ENCODE data around the gene THEMIS.

THEMIS gene

DNA sequence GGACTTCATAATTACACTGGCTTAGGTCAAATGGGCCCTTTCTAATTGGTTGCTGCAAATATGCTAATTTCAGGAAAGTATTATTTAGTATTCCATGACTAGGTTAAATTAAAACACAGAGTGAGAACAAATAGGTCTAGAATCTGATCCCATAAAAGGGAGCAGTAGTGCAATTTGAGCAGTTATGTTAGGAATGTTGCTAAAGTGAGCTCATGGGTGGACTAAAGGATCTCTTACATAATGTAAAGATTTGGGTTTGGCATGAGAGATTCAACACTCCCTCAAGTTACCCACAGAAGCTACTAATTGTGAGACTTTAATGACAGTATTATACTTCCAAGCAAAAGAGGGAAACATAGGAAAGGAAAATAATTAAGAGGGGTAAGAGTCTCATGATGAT lies 214.8 kb downstream of the THEMIS start:
- TF ChIP-seq, protein P1, sequence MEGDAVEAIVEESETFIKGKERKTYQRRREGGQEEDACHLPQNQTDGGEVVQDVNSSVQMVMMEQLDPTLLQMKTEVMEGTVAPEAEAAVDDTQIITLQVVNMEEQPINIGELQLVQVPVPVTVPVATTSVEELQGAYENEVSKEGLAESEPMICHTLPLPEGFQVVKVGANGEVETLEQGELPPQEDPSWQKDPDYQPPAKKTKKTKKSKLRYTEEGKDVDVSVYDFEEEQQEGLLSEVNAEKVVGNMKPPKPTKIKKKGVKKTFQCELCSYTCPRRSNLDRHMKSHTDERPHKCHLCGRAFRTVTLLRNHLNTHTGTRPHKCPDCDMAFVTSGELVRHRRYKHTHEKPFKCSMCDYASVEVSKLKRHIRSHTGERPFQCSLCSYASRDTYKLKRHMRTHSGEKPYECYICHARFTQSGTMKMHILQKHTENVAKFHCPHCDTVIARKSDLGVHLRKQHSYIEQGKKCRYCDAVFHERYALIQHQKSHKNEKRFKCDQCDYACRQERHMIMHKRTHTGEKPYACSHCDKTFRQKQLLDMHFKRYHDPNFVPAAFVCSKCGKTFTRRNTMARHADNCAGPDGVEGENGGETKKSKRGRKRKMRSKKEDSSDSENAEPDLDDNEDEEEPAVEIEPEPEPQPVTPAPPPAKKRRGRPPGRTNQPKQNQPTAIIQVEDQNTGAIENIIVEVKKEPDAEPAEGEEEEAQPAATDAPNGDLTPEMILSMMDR (IDR thresholded peaks at IDR 0.05; ENCODE audit: low read depth, low read length): no peak
- no peak overlapping the region for H3K4me3 ChIP-seq (replicated peaks in 1 of 2; ENCODE audit: low read depth in 2 of 2, low read length in 2 of 2)
- no peak for DNase-seq (ENCODE audit: low read depth in 2 of 2)

DNA sequence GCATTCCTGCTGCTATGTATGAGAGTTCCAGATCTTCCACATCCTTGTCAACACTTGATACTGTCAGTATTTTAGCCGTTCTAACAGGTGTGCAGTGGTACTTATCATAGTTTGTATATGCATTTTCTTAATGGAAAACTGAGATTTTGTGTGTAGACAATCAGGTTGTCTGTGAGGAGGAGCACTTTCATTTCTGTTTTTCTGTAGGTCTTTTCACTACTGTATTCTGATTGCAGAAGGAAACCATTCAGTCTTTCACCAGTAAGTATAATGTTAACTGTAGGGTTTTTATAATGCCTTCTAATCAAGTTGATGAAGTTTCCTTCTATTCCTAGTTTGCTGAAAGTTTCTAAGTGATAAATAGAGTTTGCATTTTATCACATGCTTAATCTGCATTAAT lies 216.4 kb downstream of the THEMIS start:
- TF ChIP-seq, protein P1 (IDR thresholded peaks at IDR 0.05; ENCODE audit: low read depth, low read length): no peak
- no peak for DNase-seq (ENCODE audit: low read depth in 2 of 2)
- no peak overlapping the region for H3K4me3 ChIP-seq (replicated peaks in 1 of 2; ENCODE audit: low read depth in 2 of 2, low read length in 2 of 2)

Data from cardiac fibroblast (primary cell).